Naive thymus-derived CD4-positive, alpha-beta T cell (primary cell): ENCODE results near the gene AKAP8. TPM values are rescaled to one million over a fixed set of nuclear protein-coding genes. Genes with fewer than 3 reads are reported as not detected.
A peak's percentile ranks its signal among the peaks of the same experiment; 100 is the strongest.

ENCODE experiments used
- ATAC-seq: fragments of 150-1000 bp; cut with Tn5 transposase; 2 replicates; pipeline ENCODE4 v1.10.0; 2021; ENCODE audit warnings: mild to moderate bottlenecking, moderate library complexity
- CTCF ChIA-PET: fragments of 350-600 bp; sonication (Branson Sonifier 250); formaldehyde crosslinking; loops from one replicate; lab custom pipeline; 2021; ENCODE audit warnings: antibody characterized with exemption; lab: Charles Lee
- POLR2A ChIA-PET: fragments of 350-600 bp; sonication (Branson Sonifier 250); formaldehyde crosslinking; loops from one replicate; lab custom pipeline; 2021; ENCODE audit warnings: antibody characterized with exemption, inconsistent platforms; lab: Charles Lee
- DNase-seq, 9 donors: peaks; one replicate each; pipeline versions ENCODE4 v3.0.0 to v3.0.0-alpha.2; 2020 to 2022; ENCODE audit warnings: mixed read lengths in 1 of 9
- H3K27ac ChIP-seq: one replicate; pipeline ENCODE4 v1.7.0; 2013; ENCODE audit warnings: mild to moderate bottlenecking, low read depth, low read length, moderate library complexity
- H3K27me3 ChIP-seq, 2 donors: one replicate each; pipeline ENCODE4 v1.7.0; 2013; ENCODE audit warnings: low read length in 2 of 2, mild to moderate bottlenecking in 2 of 2, moderate library complexity in 2 of 2; ENCODE audit not compliant: control insufficient read depth in 2 of 2, insufficient read depth in 2 of 2
- H3K36me3 ChIP-seq, 3 experiments: 1 replicate in 2 of 3; 2 replicates in 1 of 3; pipeline ENCODE4 v1.7.0; 2013; ENCODE audit warnings: low read length in 3 of 3, mild to moderate bottlenecking in 3 of 3, moderate library complexity in 1 of 3; ENCODE audit not compliant: insufficient read depth in 3 of 3, control insufficient read depth in 2 of 3
- H3K4me1 ChIP-seq, 2 donors: one replicate each; pipeline ENCODE4 v1.7.0; 2013; ENCODE audit warnings: low read length in 2 of 2, mild to moderate bottlenecking in 2 of 2, moderate library complexity in 1 of 2; ENCODE audit not compliant: control insufficient read depth in 2 of 2, insufficient read depth in 2 of 2
- H3K4me3 ChIP-seq: 2 replicates; pipeline ENCODE4 v1.7.0; 2013; ENCODE audit warnings: mild to moderate bottlenecking, low read length
- H3K9me3 ChIP-seq, 3 experiments: 1 replicate in 2 of 3; 2 replicates in 1 of 3; pipeline ENCODE4 v1.7.0; 2013; ENCODE audit warnings: low read length in 3 of 3; ENCODE audit not compliant: control insufficient read depth in 2 of 3
- H3K27ac Mint-ChIP-seq, 9 donors: one replicate each; pipeline ENCODE4 v1.8.0; 2020 to 2022; ENCODE audit warnings: mixed read lengths in 9 of 9, mild to moderate bottlenecking in 8 of 9, moderate library complexity in 5 of 9, inconsistent platforms in 2 of 9
- H3K27me3 Mint-ChIP-seq, 5 donors: one replicate each; pipeline ENCODE4 v1.8.0; 2021 to 2022; ENCODE audit warnings: mixed read lengths in 5 of 5, mild to moderate bottlenecking in 1 of 5
- H3K36me3 Mint-ChIP-seq, 5 donors: one replicate each; pipeline ENCODE4 v1.8.0; 2020 to 2022; ENCODE audit warnings: mixed read lengths in 5 of 5, mild to moderate bottlenecking in 3 of 5, inconsistent platforms in 1 of 5
- H3K4me1 Mint-ChIP-seq, 7 donors: one replicate each; pipeline ENCODE4 v1.8.0; 2020 to 2022; ENCODE audit warnings: mixed read lengths in 7 of 7, mild to moderate bottlenecking in 3 of 7, inconsistent platforms in 1 of 7
- H3K4me3 Mint-ChIP-seq, 10 donors: one replicate each; pipeline ENCODE4 v1.8.0; 2020 to 2022; ENCODE audit warnings: mild to moderate bottlenecking in 10 of 10, mixed read lengths in 10 of 10, moderate library complexity in 6 of 10, inconsistent platforms in 2 of 10
- H3K9me3 Mint-ChIP-seq, 11 donors: one replicate each; pipeline ENCODE4 v1.8.0; 2020 to 2022; ENCODE audit warnings: mixed read lengths in 11 of 11, mild to moderate bottlenecking in 4 of 11, inconsistent platforms in 1 of 11, moderate library complexity in 1 of 11
- intact Hi-C, 2 donors: fragments of 100-400 bp; cut with micrococcal nuclease; formaldehyde crosslinking; loops; one replicate each; pipeline ENCODE4 v1.15.1; 2023
- polyA plus RNA-seq, 2 donors: library from polyadenylated mRNA; unstranded; fragments of 300-500 nt; fragmentation: Illumina TruSeq; gene quantifications; one replicate each; pipeline ENCODE4 v1.2.3, GENCODE V29; 2021
- total RNA-seq, 6 experiments: library from RNA in 5 of 6; stranded (reverse) in 5 of 6; gene quantifications; 1 replicate in 5 of 6; 2 replicates in 1 of 6; pipeline ENCODE4 v1.2.3 and lab custom pipeline; 2021 to 2026

Gene AKAP8
- total and polyA plus RNA-seq, 7 experiments from 2014 or later = 11.9 to 81.2 (median 76.4) TPM

GRCh38 chr19:15373644-15374043 lies 5.9 kb downstream of the AKAP8 start:
- H3K4me3 Mint-ChIP-seq = no peak overlapping the region
- no peaks in the 10 kb centered on the region for H3K27me3 ChIP-seq
- peaks cover 23 to 68% (median 23%) of the 10 kb centered on the region in 3 experiments for H3K36me3 ChIP-seq
- peaks cover 18 to 40% (median 30%) of the 10 kb centered on the region in 7 donors for H3K4me1 Mint-ChIP-seq
- CTCF ChIA-PET = no interaction called here
- H3K27me3 Mint-ChIP-seq = no peaks in the 10 kb centered on the region
- H3K4me3 ChIP-seq = no peak overlapping the region
- H3K27ac ChIP-seq = no peak overlapping the region
- DNase-seq (no peak), ATAC-seq (no peak)
- intact Hi-C loops = loop anchor here in 1 of 2 donors (10.0 kb wide), 1 partner anchor 199 kb away; no protein-coding TSS in a partner anchor
- peak overlapping the region in 1 of 9 donors; percentile 25 for H3K27ac Mint-ChIP-seq
- H3K36me3 Mint-ChIP-seq = peaks cover 0 to 23% (median 4%) of the 10 kb centered on the region in 5 donors
- peaks cover 17 to 22% of the 10 kb centered on the region in 2 donors for H3K4me1 ChIP-seq
- POLR2A ChIA-PET = no interaction called here
- no peaks in the 10 kb centered on the region for H3K9me3 Mint-ChIP-seq
- no peaks in the 10 kb centered on the region for H3K9me3 ChIP-seq

GRCh38 chr19:15372891-15373301 lies 6.7 kb downstream of the AKAP8 start:
- Histone ChIP-seq H3K4me3 (no peak overlapping the region), H3K27me3 (no peaks in the 10 kb centered on the region), H3K36me3 (peaks cover 23 to 73% (median 25%) of the 10 kb centered on the region in 3 experiments), H3K9me3 (no peaks in the 10 kb centered on the region), H3K4me1 (peaks cover 15 to 18% of the 10 kb centered on the region in 2 donors), H3K27ac (no peak overlapping the region)
- Mint-ChIP-seq H3K36me3 (peaks cover 0 to 25% (median 6%) of the 10 kb centered on the region in 5 donors), H3K4me3 (no peak overlapping the region), H3K4me1 (peaks cover 13 to 34% (median 23%) of the 10 kb centered on the region in 7 donors), H3K27ac (no peak overlapping the region), H3K9me3 (no peaks in the 10 kb centered on the region), H3K27me3 (no peaks in the 10 kb centered on the region)
- intact Hi-C loops = loop anchor here in 1 of 2 donors (10.0 kb wide), 1 partner anchor 198 kb away; no protein-coding TSS in a partner anchor
- POLR2A ChIA-PET = no interaction called here
- ATAC-seq = peak; percentile 6
- CTCF ChIA-PET = no interaction called here
- no peak for DNase-seq

GRCh38 chr19:15372470-15372869 lies 7.1 kb downstream of the AKAP8 start:
- ATAC-seq (no peak), DNase-seq (no peak)
- Mint-ChIP-seq H3K36me3 (peaks cover 0 to 25% (median 6%) of the 10 kb centered on the region in 5 donors), H3K4me1 (peaks cover 10 to 30% (median 20%) of the 10 kb centered on the region in 7 donors), H3K9me3 (no peaks in the 10 kb centered on the region), H3K4me3 (no peak overlapping the region), H3K27ac (no peak overlapping the region), H3K27me3 (no peaks in the 10 kb centered on the region)
- ChIA-PET CTCF (no interaction called here), POLR2A (no interaction called here)
- Histone ChIP-seq H3K4me3 (no peak overlapping the region), H3K9me3 (no peaks in the 10 kb centered on the region), H3K27me3 (no peaks in the 10 kb centered on the region), H3K36me3 (peaks cover 23 to 77% (median 29%) of the 10 kb centered on the region in 3 experiments), H3K4me1 (peaks cover 11 to 14% of the 10 kb centered on the region in 2 donors), H3K27ac (no peak overlapping the region)
- intact Hi-C loops = loop anchor here in 1 of 2 donors (10.0 kb wide), 1 partner anchor 198 kb away; no protein-coding TSS in a partner anchor

- no peak overlapping the region for H3K27ac ChIP-seq
- peak overlapping the region in 2 of 9 donors; percentile 14 to 53 for H3K27ac Mint-ChIP-seq
- no peak overlapping the region for H3K4me3 ChIP-seq
- CTCF ChIA-PET = no interaction called here
- no peak overlapping the region for H3K4me3 Mint-ChIP-seq
- no peaks in the 10 kb centered on the region for H3K27me3 Mint-ChIP-seq
- H3K36me3 ChIP-seq = peaks cover 23 to 83% (median 33%) of the 10 kb centered on the region in 3 experiments
- DNase-seq (no peak), ATAC-seq (no peak)
- H3K9me3 ChIP-seq = no peaks in the 10 kb centered on the region
- POLR2A ChIA-PET = interaction anchor here (0.6 to 1.2 kb wide), 2 partner anchors 44 to 61 kb away, joined by 3 read pairs; no protein-coding TSS in a partner anchor
- H3K4me1 Mint-ChIP-seq = peaks cover 6 to 25% (median 15%) of the 10 kb centered on the region in 7 donors
- peaks cover 0 to 25% (median 6%) of the 10 kb centered on the region in 5 donors for H3K36me3 Mint-ChIP-seq
- peaks cover 5 to 9% of the 10 kb centered on the region in 2 donors for H3K4me1 ChIP-seq
- intact Hi-C loops = loop anchor here in 1 of 2 donors (10.0 kb wide), 1 partner anchor 197 kb away; no protein-coding TSS in a partner anchor
- H3K9me3 Mint-ChIP-seq = no peaks in the 10 kb centered on the region
- no peaks in the 10 kb centered on the region for H3K27me3 ChIP-seq
These were observed 7.7 kb downstream of the AKAP8 start for GRCh38 chr19:15371786-15372380.

- no peaks in the 10 kb centered on the region for H3K9me3 Mint-ChIP-seq
- H3K27ac Mint-ChIP-seq = no peak overlapping the region
- Histone ChIP-seq H3K27me3 (no peaks in the 10 kb centered on the region), H3K9me3 (no peaks in the 10 kb centered on the region), H3K4me3 (no peak overlapping the region), H3K36me3 (peaks cover 23 to 89% (median 33%) of the 10 kb centered on the region in 3 experiments), H3K4me1 (peaks cover 0 to under 1% of the 10 kb centered on the region in 2 donors), H3K27ac (no peak overlapping the region)
- no peak for DNase-seq
- no peaks in the 10 kb centered on the region for H3K27me3 Mint-ChIP-seq
- ChIA-PET POLR2A (interaction anchor here (0.6 to 1.6 kb wide), 3 partner anchors 45 to 62 kb away, joined by 3 to 6 read pairs (median 3); no protein-coding TSS in a partner anchor), CTCF (no interaction called here)
- intact Hi-C loops = loop anchor here in 1 of 2 donors (10.0 kb wide), 1 partner anchor 196 kb away; no protein-coding TSS in a partner anchor
- H3K4me3 Mint-ChIP-seq = no peak overlapping the region
- no peak for ATAC-seq
- H3K36me3 Mint-ChIP-seq = peaks cover 0 to 25% (median 6%) of the 10 kb centered on the region in 5 donors
- H3K4me1 Mint-ChIP-seq = peaks cover 0 to 19% (median 11%) of the 10 kb centered on the region in 7 donors
These were observed 8.5 kb downstream of the AKAP8 start for GRCh38 chr19:15371119-15371518.

- no peaks in the 10 kb centered on the region for H3K9me3 Mint-ChIP-seq
- peaks cover 0 to 14% (median 6%) of the 10 kb centered on the region in 7 donors for H3K4me1 Mint-ChIP-seq
- H3K27me3 ChIP-seq = no peaks in the 10 kb centered on the region
- no peaks in the 10 kb centered on the region for H3K27me3 Mint-ChIP-seq
- no peaks in the 10 kb centered on the region for H3K4me1 ChIP-seq
- H3K4me3 Mint-ChIP-seq = no peak overlapping the region
- no peak overlapping the region for H3K4me3 ChIP-seq
- H3K36me3 ChIP-seq = peaks cover 33 to 94% (median 34%) of the 10 kb centered on the region in 3 experiments
- ChIA-PET CTCF (interaction anchor here (0.5 kb wide), 1 partner anchor 620 kb away, joined by 4 read pairs; no protein-coding TSS in a partner anchor), POLR2A (interaction anchor here (1.6 kb wide), 1 partner anchor 50 kb away, joined by 6 read pairs; no protein-coding TSS in a partner anchor)
- H3K9me3 ChIP-seq = no peaks in the 10 kb centered on the region
- H3K27ac ChIP-seq = no peak overlapping the region
- no peak overlapping the region for H3K27ac Mint-ChIP-seq
- ATAC-seq (no peak), DNase-seq (no peak)
- intact Hi-C loops = no loop called here
- peaks cover 0 to 25% (median 6%) of the 10 kb centered on the region in 5 donors for H3K36me3 Mint-ChIP-seq
These were observed 10.0 kb downstream of the AKAP8 start for GRCh38 chr19:15369594-15369891.
